NCI-H2171 (cell line): Measurements from ENCODE around the gene COX10.
"Not testable (repeated sequence)": the region's sequence is repeated elsewhere in the genome, so short reads cannot be mapped to it uniquely, and the experiment has no call there.

ENCODE experiments used
- DNase-seq: peaks from one replicate; lab custom pipeline; 2025; lab: John Stamatoyannopoulos, UW

Gene COX10

GRCh38 chr17:14205380-14205779 is 136.1 kb downstream of the COX10 start:
- no peak for DNase-seq

GRCh38 chr17:14205992-14206461 is 136.7 kb downstream of the COX10 start:
- DNase-seq = no peak

DNA sequence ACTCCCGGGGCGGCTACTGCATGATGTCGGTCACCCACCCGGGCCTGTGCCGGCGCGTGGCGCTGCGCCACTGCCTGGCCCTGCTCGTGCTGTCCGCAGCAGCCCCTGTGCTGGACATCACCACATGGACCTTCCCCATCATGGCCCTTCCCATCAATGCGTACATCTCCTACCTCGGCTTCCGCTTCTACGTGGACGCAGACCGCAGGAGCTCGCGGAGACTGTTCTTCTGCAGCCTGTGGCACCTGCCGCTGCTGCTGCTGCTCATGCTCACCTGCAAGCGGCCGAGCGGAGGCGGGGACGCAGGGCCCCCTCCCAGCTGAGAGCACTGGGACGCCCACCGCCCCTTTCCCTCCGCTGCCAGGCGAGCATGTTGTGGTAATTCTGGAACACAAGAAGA is 137.6 kb downstream of the COX10 start:
- no peak for DNase-seq

DNA sequence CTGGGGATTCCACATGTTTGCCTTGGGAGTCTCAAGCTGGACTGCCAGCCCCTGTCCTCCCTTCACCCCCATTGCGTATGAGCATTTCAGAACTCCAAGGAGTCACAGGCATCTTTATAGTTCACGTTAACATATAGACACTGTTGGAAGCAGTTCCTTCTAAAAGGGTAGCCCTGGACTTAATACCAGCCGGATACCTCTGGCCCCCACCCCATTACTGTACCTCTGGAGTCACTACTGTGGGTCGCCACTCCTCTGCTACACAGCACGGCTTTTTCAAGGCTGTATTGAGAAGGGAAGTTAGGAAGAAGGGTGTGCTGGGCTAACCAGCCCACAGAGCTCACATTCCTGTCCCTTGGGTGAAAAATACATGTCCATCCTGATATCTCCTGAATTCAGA is 138.5 kb downstream of the COX10 start:
- no peak for DNase-seq

- no peak for DNase-seq
Observed at GRCh38 chr17:14209215-14209614, 139.9 kb downstream of the COX10 start.

GRCh38 chr17:14211246-14211645 is 141.9 kb downstream of the COX10 start:
- DNase-seq = no peak

DNA sequence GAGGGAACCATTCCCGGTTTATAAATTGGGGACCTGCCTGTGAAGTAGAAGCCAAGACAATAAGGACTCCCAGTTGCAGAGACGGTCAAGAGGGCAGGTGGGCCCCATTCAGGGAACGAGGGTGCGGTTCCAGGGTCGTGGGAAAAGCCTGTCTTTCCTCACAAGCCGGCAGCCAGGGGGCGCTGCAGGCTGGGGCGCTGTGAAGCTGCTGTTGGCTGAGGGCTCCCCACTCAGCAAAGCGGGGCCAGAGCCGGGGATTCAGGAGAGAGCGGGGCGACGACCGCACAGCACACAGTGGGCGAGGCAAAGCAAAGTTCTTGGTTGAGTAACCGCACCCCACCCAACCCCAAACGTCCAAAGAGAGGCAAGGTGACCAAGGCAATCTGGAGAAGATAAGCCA is 142.5 kb downstream of the COX10 start:
- DNase-seq = no peak

GRCh38 chr17:14212401-14212800 is 143.1 kb downstream of the COX10 start:
- DNase-seq = no peak

DNA sequence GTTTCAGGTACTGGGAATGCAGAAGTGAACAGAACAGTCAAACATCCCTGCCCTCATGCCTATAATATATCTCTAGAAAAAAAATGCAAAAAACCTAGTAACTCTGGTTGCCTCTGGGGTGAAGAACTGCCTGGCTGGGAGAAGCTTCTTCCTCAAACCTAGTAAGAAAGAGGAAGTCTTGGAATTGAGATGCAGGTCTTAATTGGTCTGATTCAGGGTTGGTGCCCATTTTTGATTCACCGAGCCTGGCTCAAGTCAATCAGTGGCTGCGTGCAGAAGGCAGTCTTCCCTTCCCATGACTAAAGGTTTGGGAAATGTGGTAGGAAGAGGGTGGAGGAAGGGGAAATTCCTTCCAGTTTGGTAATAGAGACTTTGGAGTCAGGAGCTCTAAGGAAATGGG is 145.0 kb downstream of the COX10 start:
- no peak for DNase-seq

DNA sequence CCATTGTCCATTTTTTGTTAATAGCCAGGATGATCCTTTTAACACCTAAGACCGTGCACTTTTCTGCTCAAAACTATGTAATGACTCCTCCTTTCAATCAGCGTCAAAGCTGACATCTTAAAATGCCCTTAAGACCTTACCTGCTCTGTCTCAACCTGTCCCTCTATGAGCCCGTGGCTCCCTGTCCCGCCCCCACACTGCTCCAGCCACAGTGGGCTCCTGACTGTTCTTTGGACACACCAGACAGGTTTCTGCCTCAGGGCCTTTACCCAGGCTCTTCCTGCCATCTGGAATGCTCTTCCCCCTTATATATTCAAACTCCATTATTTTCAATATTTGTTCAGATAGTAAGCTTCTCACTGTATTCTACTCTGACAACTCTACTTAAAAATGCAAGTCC is 153.3 kb downstream of the COX10 start:
- DNase-seq = no peak

DNA sequence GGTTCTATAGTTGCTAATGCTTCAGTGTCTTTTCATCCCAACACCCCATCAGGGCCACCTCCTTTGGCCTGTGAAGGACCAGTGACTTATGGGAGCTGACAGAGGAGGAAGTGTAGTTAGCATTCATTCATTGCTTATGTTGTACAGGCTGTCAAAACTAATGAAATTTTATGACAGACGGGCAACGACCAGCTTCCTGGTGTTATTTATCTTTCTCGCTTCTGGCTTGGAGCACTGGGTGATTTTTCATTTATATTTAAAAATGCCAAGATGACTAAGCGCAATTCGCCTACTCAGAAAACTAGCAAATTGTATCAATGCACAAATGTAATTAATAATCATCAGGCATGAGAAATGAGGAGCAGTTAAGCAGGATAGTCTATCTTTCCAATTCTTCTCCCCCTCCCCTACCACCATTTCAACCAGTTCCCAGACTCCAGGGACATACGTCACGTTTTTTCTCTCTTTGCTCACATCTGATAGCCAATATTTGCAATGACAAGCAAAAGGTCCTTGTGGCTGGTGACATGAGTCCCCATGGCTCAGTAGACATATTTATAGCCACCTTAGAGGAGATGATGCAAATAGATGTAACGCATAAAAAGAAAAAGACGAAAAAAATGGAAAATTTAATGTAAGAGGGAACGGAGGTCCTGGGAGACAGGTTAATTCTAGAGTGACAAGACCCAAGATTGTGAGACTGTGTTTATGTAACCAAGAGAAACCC is 156.1 kb downstream of the COX10 start:
- DNase-seq = no peak

DNA sequence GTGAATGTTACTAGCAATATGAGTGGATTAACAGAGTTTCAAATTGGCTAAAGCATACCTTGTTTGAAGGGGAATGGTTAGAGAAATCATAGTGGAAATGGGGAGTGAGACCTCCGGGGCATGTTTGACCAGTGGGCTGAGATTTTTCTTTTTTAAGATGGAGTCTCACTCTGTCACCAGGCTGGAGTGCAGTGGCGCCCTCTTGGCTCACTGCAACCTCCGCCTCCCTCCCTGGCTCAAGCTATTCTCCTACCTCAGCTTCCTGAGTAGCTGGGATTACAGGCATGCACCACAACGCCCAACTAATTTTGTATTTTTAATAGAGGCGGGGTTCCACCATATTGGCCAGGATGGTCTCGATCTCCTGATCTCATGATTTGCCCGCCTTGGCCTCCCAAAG is 157.7 kb downstream of the COX10 start:
- no peak for DNase-seq

DNA sequence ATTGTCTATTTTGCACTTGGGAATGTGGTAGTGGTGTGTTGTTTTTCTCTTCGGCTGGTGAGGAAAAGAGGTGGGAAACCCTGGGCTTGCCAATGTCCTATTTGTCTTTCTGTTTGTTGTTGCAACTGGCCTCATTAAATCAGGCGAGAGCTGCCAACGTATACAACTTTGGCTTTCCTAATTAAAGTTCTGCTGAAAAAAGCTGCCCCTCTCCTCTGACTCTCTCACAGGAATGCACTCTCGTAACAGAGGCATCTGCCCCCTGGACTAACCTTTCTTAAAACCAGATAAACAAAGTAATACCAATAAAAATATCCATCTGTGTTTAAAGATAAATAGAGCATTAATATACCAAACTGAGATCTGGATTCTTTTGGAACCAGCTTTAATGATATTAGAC is 159.6 kb downstream of the COX10 start:
- DNase-seq = no peak

- DNase-seq = not testable (repeated sequence)
Observed at GRCh38 chr17:14231187-14231586, 161.9 kb downstream of the COX10 start.

DNA sequence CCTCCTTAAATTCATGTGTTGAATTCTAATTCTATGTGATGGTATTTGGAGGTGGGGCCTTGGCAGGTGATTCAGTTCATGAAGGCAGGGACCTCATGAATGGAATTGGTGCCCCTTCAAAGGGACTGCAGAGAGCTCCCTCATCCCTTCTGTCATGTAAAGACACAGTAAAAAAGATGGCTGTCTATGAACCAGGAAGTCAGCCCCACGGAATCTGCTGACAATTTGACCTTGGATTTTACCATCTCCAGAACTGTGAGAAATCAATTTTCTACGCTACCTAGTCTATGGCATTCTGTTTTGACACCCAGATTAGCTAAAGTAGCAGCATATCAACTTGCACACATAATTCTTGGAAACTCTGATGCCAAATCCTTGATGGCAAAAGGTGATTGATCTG is 165.7 kb downstream of the COX10 start:
- DNase-seq = not testable (repeated sequence)

DNA sequence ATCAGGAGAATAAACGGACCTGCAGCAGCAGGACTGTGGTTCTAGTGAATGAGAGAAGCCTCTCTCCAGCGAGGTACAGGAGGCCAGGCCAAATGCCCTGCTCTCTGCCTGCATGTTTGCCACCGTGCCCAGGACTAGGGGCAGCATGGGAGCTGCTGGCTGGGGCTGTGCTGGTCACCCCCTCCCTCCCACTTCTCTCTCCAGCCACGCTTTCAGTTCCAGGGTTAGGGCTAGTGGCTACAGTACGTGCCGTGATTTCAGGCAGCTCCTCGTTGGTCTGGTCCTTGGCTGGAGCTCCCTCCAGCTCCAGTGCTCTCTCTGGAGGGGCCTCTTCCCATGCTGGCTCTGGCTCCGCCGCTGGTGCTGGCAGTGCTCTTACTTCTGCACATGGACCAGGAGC is 166.7 kb downstream of the COX10 start:
- not testable (repeated sequence) for DNase-seq

DNA sequence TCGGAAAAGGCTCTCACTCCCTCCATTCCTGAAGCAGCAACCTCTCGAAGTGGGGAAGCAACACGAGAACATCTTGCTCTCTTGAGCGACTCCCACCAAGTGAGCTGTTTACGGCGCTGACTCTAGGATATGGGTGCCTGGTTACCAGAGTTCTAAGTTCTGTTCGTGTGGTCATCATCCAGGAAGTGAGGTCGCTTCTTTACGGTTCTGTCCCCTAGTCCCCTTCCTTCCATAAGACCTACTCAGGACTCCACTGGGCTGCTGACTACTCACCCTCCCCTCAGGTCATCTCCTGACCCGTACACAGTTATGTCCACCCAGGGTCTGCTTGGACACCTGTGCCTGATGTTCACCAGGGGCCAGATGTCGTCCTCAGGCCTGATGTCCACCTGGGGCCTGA is 167.5 kb downstream of the COX10 start, which contains the start of gene CDRT15:
CDRT15 (minus strand) TSS at position 101 of the 400 bp plus-strand sequence; CDS start at position 72, 29 bp downstream.
- not testable (repeated sequence) for DNase-seq

GRCh38 chr17:14239271-14239670 is 170.0 kb downstream of the COX10 start:
- not testable (repeated sequence) for DNase-seq

DNA sequence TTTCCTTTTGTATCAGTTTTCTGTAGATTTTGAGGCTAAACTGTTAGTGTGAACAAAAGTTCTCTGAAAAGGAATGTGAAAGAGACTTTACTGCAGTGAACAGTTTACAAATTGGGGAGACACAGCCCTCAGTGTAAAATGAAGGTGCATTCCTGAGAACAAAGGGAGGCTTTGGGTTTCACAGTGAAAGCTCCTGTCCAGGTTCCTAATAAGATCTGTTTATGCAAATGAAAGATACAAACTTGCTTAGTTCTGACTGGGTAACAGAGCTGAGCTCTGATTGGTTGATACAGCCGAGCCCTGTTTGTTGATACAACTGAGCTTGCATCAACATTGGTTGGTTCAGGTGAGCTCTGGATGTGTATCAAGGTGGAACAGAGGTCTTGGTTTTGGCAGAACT is 175.7 kb downstream of the COX10 start:
- no peak for DNase-seq

DNA sequence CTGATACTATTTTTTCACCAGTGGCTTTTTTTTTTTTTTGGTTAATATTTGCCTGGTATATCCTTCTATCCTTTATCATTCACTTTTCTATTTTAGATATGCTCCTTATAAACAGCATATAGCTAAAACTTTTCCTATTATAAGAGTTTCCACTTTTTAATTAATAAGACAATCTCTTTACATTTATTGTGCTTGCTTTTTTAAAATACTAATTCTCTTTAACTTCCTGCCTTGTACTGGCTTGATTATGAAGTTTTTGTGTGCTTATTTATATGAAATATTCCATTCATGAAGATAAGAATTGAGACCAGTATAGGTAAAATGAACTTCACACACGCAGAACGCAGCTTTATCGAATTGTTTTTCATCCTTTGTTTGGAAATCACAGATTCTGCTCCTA is 176.3 kb downstream of the COX10 start:
- no peak for DNase-seq
